K562 treated with DMSO at 1 percent for 48 hours (cell line): Measurements from ENCODE around the gene HINFP. TPM values are rescaled to one million over a fixed set of nuclear protein-coding genes. Genes with fewer than 3 reads are reported as not detected.

Experiments
- total RNA-seq: library from RNA; unstranded; fragments of 300-600 nt; gene quantifications from 2 replicates; pipeline ENCODE4 v1.2.3, GENCODE V29; 2022; ENCODE audit warnings: low replicate concordance; ENCODE audit errors: extremely low read depth

Gene HINFP
- not detected in 2 replicates for total RNA-seq

DNA sequence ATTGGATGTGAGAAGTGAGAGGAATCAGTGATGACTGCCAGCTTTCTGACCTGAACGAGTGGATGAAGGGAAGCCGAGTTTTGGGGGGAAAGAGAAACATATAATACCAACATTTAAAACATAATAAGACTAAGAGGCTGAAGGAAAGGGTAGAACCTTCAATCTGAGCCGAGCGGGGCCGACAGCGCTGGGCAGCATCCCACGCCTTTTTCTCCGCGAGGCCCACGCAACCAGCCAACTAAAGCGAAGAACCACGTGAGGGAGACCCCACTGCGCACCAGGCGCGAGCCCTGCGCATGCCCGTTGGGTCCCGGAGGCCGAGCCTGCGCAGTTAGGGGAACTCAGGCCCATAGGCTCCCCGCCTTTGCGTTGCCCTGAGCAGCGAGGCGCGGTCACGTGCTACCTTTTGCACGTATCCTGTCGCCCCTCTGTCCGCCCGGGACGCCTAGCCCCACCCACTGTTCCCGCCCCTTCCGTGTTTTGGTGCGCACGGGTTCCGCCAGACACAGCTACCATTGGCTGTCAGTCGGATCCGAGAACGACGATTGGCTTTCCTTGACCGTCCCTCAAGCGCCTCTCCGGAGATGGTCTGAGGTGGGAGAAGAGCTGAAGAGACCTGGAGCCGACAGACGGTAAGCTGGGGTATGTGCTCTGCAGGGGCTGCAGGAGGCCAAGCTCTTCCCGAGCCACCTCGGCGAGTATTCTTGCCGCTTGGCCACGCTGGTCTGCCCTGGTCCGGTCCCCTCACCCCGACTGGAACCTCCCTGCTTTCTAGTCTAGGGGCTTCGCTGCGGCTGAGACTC lies at the start of gene HINFP:
Gene HINFP (plus strand): TSS at position 573 of the 803 bp plus-strand sequence. CDS start 5,365 bp downstream, outside the sequence.

GRCh38 chr11:119084663-119085436 lies 36.5 kb upstream of the HINFP start, which contains the start of gene HMBS:
Gene HMBS (plus strand): TSS chr11:119084881. CDS start chr11:119085034, 153 bp downstream.

DNA sequence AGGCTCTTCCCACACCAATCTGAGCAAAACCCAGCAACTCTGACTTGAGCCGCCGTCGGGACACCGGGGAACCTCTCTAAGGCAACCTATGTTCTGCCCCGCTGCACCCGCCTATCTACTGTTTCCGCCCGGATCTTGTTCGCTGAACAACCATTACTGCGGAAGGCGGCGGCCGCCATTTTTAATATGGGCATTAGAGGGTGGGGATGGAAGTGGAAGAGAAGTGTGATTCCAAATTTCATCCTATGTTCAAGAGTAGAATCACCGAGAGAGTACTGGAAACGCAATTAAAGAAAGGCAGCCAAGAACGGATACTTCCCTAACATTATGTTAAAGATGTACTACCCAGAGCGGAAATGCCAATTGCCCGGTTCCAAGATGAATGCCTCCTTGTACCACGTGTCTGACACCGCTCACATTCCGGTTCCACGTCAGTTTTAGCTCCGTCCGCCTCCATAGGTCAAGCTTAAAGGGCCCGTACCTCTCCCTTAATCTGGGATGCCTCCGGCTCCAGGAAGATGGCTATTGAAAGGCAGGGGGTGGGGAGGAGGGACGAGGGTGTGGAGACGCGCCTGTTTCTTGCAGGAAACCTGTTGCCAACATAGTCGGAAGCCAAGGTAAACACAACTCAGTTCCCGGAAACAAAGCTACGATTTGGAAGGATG lies 19.5 kb upstream of the HINFP start, which contains the start of gene DPAGT1:
Gene DPAGT1 (minus strand): TSS at position 95 of the 665 bp plus-strand sequence. CDS start 198 bp downstream, outside the sequence.

GRCh38 chr11:119106564-119107537 lies 14.5 kb upstream of the HINFP start, which contains the start of gene C2CD2L:
Gene C2CD2L (plus strand): TSS chr11:119107344. CDS start chr11:119107742, 398 bp downstream.

GRCh38 chr11:119149018-119149785 lies 27.8 kb downstream of the HINFP start, which contains the start of gene ABCG4:
Gene ABCG4 (plus strand): TSS chr11:119149052. CDS start chr11:119149966, 914 bp downstream.

GRCh38 chr11:119168471-119169281 lies 47.3 kb downstream of the HINFP start, which contains the start of gene NLRX1:
Gene NLRX1 (plus strand): TSS chr11:119168725. CDS start chr11:119171404, 2,679 bp downstream.

Other genes with a start within 250 kb of the HINFP start
- not detected in 2 replicates for gene CXCR5, start 237.7 kb upstream of the HINFP start, total RNA-seq
- not detected in 2 replicates for gene BCL9L, start 195.7 kb upstream of the HINFP start, total RNA-seq
- not detected in 2 replicates for gene UPK2, start 165.3 kb upstream of the HINFP start, total RNA-seq
- gene FOXR1, start 149.8 kb upstream of the HINFP start, total RNA-seq: not detected in 2 replicates
- not detected in 2 replicates for gene CENATAC, start 123.4 kb upstream of the HINFP start, total RNA-seq
- 1,144 TPM in 1 of 2 replicates, not detected in the other for gene RPS25, start 103.2 kb upstream of the HINFP start, total RNA-seq
- not detected in 2 replicates for gene TRAPPC4, start 102.8 kb upstream of the HINFP start, total RNA-seq
- not detected in 2 replicates for gene SLC37A4, start 90.7 kb upstream of the HINFP start, total RNA-seq
- gene HYOU1, start 64.4 kb upstream of the HINFP start, total RNA-seq: not detected in 2 replicates
- gene VPS11, start 53.8 kb upstream of the HINFP start, total RNA-seq: not detected in 2 replicates
- gene HMBS, start 36.7 kb upstream of the HINFP start, total RNA-seq: not detected in 2 replicates
- not detected in 2 replicates for gene DPAGT1, start 19.7 kb upstream of the HINFP start, total RNA-seq
- not detected in 2 replicates for gene C2CD2L, start 14.2 kb upstream of the HINFP start, total RNA-seq
- gene ABCG4, start 27.5 kb downstream of the HINFP start, total RNA-seq: not detected in 2 replicates
- gene NLRX1, start 47.1 kb downstream of the HINFP start, total RNA-seq: not detected in 2 replicates
- not detected in 2 replicates for gene NHERF4, start 63.9 kb downstream of the HINFP start, total RNA-seq
- not detected in 2 replicates for gene CBL, start 84.8 kb downstream of the HINFP start, total RNA-seq
- not detected in 2 replicates for gene MCAM, start 195.6 kb downstream of the HINFP start, total RNA-seq
- gene RNF26, start 212.9 kb downstream of the HINFP start, total RNA-seq: not detected in 2 replicates
- not detected in 2 replicates for gene C1QTNF5, start 219.3 kb downstream of the HINFP start, total RNA-seq
- not detected in 2 replicates for gene MFRP, start 225.1 kb downstream of the HINFP start, total RNA-seq